ENCODE measurements around the gene AHCTF1.
"Not testable (repeated sequence)": the region's sequence is repeated elsewhere in the genome, so short reads cannot be mapped to it uniquely, and the experiment has no call there.

AHCTF1 gene

GRCh38 chr1:246840761-246841160 is 91.0 kb downstream of the AHCTF1 start:
- not testable (repeated sequence) for DNase-seq (ENCODE audit: low read depth in 1 of 2, low spot score in 1 of 2)

DNA sequence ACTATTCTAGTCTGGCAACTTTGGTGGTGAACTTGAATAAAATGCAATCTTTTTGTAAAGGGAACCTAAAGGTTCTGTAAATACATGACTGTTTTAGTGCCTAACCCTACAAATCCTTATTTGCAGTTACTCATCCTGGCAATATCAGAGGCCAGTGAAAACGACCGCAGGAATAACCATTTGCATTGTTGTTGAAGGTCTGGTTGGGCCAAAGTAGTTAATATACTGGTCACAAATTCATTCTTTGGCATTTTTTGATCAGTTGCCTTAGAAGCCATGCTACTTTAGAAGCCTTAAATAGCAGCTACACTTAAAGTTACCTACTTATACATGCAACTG is 93.7 kb downstream of the AHCTF1 start:
- no peak for DNase-seq (ENCODE audit: low read depth in 1 of 2, low spot score in 1 of 2)

DNA sequence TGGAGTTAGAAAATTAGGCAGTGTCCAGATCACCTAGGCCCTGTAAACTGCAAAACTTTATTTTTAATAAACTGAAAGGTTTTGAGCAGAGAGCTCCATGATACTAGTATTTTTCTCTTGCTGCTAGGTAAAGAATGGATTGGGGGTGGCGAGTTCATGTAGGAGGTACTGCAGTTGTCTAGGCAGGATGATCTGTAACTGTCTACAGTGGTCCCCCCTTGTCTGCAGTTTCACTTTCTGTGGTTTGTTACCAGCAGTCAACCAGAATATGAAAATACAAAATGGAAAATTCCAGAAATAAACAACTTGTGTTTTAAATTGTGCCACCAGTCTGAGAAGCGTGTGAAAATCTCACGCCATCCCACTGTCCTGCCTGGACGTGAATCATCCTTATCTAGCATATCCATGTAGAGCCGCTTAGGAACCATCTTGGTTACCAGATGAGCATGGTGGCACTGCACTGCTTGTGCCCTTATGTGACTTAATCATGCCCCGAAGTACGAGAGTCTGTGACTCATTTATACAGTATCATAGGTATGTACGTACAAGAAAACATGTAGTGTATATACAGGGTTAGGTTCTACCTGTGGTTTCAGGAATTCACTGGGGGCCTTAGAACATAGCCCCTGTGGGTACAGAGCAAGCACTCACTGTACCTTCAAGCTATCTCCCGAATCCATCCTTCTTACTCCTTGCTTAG is 94.2 kb downstream of the AHCTF1 start:
- no peak for DNase-seq (ENCODE audit: low read depth in 1 of 2, low spot score in 1 of 2)

- DNase-seq (ENCODE audit: low read depth in 1 of 2, low spot score in 1 of 2), result no peak
These were observed 95.4 kb downstream of the AHCTF1 start for GRCh38 chr1:246836209-246836966.

DNA sequence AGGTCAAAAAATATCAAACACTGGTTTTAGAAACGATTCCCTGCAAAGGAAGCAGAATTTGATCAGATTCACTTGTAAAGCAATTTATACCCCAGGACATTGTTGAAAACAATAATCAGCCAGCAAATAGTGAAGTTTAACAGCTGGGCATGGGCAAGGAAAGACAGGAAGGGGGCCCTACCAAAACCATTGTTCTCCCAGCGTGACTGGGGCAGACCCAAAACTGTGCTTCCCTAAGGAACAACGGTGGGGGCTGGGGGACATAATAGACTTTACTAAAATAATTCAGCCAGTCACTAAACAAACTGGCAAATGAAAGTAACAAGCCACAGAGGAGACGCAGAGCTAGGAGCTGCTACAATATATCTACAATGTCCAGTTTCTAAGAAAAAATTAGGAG is 100.2 kb downstream of the AHCTF1 start:
- no peak for DNase-seq (ENCODE audit: low read depth in 1 of 2, low spot score in 1 of 2)

DNA sequence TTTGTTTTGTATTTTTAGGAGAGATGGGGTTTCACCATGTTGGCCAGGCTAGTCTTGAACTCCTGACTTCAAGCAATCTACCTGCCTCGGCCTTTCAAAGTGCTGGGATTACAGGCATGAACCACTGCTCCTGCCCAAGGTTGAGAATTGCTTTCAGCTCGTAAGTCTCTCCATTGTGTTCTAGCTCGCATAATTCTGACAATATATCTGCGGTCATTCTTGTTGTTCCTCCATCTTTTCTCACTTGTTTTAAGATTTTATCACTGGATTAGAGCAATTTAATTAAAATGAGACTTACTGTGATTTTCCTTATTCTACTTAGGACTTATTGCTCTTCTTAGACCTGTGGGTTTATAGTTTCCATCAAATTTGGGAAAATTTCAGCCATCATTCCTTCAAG is 102.9 kb downstream of the AHCTF1 start:
- DNase-seq (ENCODE audit: low read depth in 1 of 2, low spot score in 1 of 2), result no peak

GRCh38 chr1:246827396-246827795 is 104.4 kb downstream of the AHCTF1 start:
- DNase-seq (ENCODE audit: low read depth in 1 of 2, low spot score in 1 of 2), result no peak

- DNase-seq (ENCODE audit: low read depth in 1 of 2, low spot score in 1 of 2), result no peak
These were observed 106.1 kb downstream of the AHCTF1 start for GRCh38 chr1:246825557-246826175.

- DNase-seq (ENCODE audit: low read depth in 1 of 2, low spot score in 1 of 2), result no peak
These were observed 107.2 kb downstream of the AHCTF1 start for GRCh38 chr1:246824541-246824940.

- DNase-seq (ENCODE audit: low read depth in 1 of 2, low spot score in 1 of 2), result not testable (repeated sequence)
These were observed 109.6 kb downstream of the AHCTF1 start for GRCh38 chr1:246822154-246822553.

- DNase-seq (ENCODE audit: low read depth in 1 of 2, low spot score in 1 of 2), result no peak
These were observed 111.1 kb downstream of the AHCTF1 start for GRCh38 chr1:246820666-246821065.

DNA sequence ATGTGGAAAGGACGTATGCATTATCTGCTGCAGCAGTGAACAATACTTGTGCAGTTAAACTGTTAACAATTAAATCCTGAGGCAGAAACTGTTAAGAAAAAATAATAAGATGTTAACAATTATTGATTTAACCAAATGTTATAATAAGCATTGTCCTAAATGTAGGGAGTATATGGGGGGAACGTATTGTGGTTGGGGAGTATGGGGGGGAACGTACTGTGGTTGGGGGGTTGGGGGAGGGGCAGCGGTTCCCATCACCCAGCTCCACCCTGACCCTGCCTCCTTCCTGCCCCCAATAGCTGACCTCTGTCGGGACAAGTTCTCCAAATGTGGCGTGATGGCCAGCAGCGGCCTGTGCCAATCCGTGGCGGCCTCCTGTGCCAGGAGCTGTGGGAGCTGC is 114.0 kb downstream of the AHCTF1 start:
- DNase-seq (ENCODE audit: low read depth in 1 of 2, low spot score in 1 of 2), result not testable (repeated sequence)

- no peak for DNase-seq (ENCODE audit: low read depth in 1 of 2, low spot score in 1 of 2)
These were observed 116.0 kb downstream of the AHCTF1 start for GRCh38 chr1:246815693-246816270.

DNA sequence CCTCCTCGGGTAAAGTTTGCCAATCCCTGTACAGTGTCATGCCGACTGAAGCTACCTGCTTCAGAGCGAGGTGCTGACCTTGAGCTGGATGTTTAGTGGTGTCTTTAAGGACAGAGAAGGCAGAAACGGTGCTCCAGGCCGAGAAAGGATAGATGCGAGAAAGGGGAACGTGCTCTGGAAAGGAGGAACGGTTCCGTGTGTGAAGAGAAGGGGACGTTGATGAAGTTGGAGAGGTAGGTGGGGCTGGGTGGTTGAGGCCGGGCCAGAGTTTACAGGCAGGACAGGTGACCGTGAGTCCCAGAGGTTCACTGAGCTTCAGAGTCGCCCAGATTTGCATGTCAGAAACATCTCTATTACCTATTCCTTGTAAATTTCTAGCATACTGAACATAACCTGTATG is 116.9 kb downstream of the AHCTF1 start:
- DNase-seq (ENCODE audit: low read depth in 1 of 2, low spot score in 1 of 2), result no peak

- not testable (repeated sequence) for DNase-seq (ENCODE audit: low read depth in 1 of 2, low spot score in 1 of 2)
These were observed 118.4 kb downstream of the AHCTF1 start for GRCh38 chr1:246813325-246813724.

DNA sequence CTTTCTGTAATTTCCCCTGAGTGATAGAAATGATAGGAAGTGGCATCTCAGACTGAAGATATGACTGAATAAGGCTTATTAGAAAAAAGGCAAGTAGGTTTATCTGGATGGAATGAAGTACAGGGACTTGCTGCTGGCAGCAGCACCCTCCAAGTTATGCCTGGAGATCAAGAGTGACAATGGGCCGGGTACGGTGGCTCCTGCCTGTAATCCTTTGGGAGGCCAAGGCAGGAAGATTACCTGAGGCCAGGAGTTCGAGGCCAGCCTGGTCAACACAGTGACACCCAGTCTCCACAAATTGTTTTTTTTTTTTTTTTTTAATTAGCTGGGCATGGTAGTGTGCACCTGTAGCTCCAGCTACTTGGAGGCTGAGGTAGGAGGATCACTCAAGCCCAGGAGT is 119.8 kb downstream of the AHCTF1 start:
- no peak for DNase-seq (ENCODE audit: low read depth in 1 of 2, low spot score in 1 of 2)

DNA sequence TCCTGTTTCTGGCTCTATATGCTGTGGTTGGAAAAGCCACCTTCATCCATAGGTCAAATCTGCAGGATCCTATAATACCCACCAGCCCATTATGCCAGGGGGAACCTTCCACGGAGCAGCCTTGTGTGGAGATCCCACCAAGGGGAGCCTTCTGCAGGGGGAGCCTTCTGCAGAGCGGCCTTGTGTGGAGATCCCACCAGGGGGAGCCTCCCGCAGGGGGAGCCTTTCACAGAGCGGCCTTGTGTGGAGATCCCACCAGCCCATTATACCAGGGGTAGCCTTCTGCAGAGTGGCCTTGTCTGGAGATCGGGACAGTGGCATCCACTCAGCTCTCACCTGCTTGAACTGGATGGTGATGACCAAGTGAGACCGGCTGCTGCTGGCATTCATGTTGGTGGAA is 122.3 kb downstream of the AHCTF1 start:
- DNase-seq (ENCODE audit: low read depth in 1 of 2, low spot score in 1 of 2), result no peak

DNA sequence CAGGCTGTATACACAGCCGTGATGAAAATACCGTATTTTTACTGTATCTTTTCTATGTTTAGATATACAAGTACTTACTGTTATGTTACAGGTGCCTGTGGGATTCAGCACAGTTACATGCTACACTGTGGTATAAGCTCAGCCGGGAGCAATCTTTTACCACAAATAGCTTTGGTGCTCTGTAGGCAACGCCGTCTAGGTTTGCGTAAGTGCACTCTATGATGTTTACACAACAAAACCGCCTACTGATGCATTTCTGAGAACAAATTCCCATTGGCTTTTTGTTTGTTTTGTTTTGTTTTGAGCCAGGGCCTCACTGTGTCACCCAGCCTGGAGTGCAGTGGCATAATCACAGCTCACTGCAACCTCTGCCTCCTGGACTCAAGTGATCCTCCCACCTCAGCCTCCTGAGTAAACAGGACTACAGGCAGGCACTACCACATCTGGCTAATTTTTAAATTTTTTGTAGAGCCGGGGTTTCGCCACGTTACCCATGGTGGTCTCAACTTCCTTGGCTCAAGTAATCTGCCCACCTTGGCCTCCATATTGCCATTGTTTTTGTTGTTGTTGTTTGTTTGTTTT is 126.5 kb downstream of the AHCTF1 start:
- DNase-seq (ENCODE audit: low read depth in 1 of 2, low spot score in 1 of 2), result no peak

DNA sequence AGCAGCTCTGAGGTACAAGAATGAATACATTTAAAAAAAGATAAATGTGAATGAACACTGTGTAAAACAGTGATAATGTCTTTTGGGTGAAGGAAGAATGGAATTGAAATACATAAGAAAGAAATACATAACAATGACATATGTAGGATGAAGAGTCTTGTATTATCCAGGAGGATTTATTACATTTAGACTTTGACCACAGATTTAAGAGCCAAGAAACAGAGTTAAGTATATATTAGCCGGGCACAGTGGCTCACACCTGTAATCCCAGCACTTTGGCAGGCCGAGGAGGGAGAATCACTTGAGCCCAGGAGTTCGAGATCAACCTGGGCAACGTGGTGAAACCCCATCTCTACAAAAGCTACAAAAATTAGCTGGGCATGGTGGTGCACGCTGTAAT is 127.9 kb downstream of the AHCTF1 start:
- DNase-seq (ENCODE audit: low read depth in 1 of 2, low spot score in 1 of 2), result no peak

DNA sequence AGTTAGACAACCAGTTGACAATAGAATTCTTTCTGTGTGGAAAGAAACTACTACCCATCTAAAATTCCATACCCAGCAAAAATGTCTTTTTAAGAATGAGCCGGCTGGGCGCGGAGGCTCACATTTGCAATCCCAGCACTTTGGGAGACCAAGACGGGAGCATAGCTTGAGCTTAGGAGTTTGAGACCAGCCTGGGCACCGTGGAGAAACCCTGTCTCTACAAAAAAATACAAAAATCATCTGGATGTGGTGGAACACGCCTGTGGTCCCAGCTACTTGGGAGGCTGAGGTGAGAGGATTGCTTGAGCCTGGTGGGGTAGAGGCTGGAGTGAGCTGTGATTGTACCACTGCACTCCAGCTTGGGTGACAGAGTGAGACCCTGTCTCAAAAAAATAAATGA is 128.4 kb downstream of the AHCTF1 start:
- DNase-seq (ENCODE audit: low read depth in 1 of 2, low spot score in 1 of 2), result no peak

GRCh38 chr1:246801241-246802020 is 130.3 kb downstream of the AHCTF1 start:
- DNase-seq (ENCODE audit: low read depth in 1 of 2, low spot score in 1 of 2), result no peak

All from activated T-helper 1 cell treated with anti-CD3 and anti-CD28 coated beads, Interleukin-2, amount 50 U/mL, for 16 hours (primary cell).